K562 (cell line): ENCODE measurements around the gene DDR2. TPM values are rescaled to one million over a fixed set of nuclear protein-coding genes. Genes with fewer than 3 reads are reported as not detected.

Source experiments
- ATAC-seq: fragments of 200-7000 bp; cut with Tn5 transposase; 3 replicates; pipeline ENCODE4 v1.9.1; 2020; ENCODE audit warnings: moderate library complexity
- BruUV-seq: library from RNA; stranded (reverse); fragments of 400-500 nt; replicated peaks from 2 replicates; lab custom pipeline; 2021; lab: Mats Ljungman, UMichigan
- CTCF ChIA-PET: fragments of 300-600 bp; formaldehyde crosslinking; extraction: SDS; loops from one replicate; lab custom pipeline; 2021; ENCODE audit warnings: low intra/inter-chr PET ratio; lab: Yijun Ruan, JAX
- POLR2A ChIA-PET: fragments of 300-600, 350-650 bp; sonication (Branson Sonifier 250); formaldehyde crosslinking; extraction: SDS; loops from one replicate; lab custom pipeline; 2021; ENCODE audit warnings: antibody characterized with exemption, inconsistent platforms; lab: Yijun Ruan, JAX
- DNase-seq, 4 experiments: peaks; one replicate each; pipeline versions ENCODE4 v3.0.0 to v3.0.0-alpha.2; 2011 to 2018; ENCODE audit warnings: low spot score in 3 of 4, mixed read lengths in 3 of 4; ENCODE audit errors: extremely low read depth in 1 of 4
- FAIRE-seq: peaks from 2 replicates; lab custom pipeline; 2011; peaks lifted over from hg19 to GRCh38; lab: Jason Lieb, UNC
- H2AFZ ChIP-seq: 2 replicates; pipeline ENCODE4 v1.6.0; 2011; ENCODE audit warnings: low read depth, low read length, control low read depth, inconsistent platforms
- H3K27ac ChIP-seq: fragments of 200-600 bp; 3 replicates; pipeline ENCODE4 v1.8.0; 2011; ENCODE audit warnings: low read depth, mild to moderate bottlenecking, control low read depth, inconsistent platforms, low read length, moderate library complexity, mixed read lengths; ENCODE audit errors: extremely low read depth
- H3K27me3 ChIP-seq, 2 experiments: fragments of 300-600 bp in 1 of 2; 2 replicates in 1 of 2; 3 replicates in 1 of 2; pipeline versions ENCODE4 v1.6.0 to v1.8.0; 2011; ENCODE audit warnings: inconsistent platforms in 2 of 2, low read length in 2 of 2, mild to moderate bottlenecking in 1 of 2, mixed read lengths in 1 of 2, moderate library complexity in 1 of 2; ENCODE audit not compliant: control insufficient read depth in 2 of 2, insufficient read depth in 2 of 2
- H3K36me3 ChIP-seq: fragments of 300-600 bp; 3 replicates; pipeline ENCODE4 v1.8.0; 2011; ENCODE audit warnings: mild to moderate bottlenecking, low read length, inconsistent platforms; ENCODE audit not compliant: control insufficient read depth, insufficient read depth
- H3K4me1 ChIP-seq, 2 experiments: fragments of 200-600 bp in 1 of 2; replicated peaks in 1 of 2; 2 replicates in 1 of 2; 3 replicates in 1 of 2; pipeline versions ENCODE4 v1.5.1 to v1.8.0; 2011; ENCODE audit warnings: inconsistent platforms in 2 of 2, low read length in 2 of 2, mild to moderate bottlenecking in 1 of 2, mixed read lengths in 1 of 2, moderate library complexity in 1 of 2; ENCODE audit not compliant: control insufficient read depth in 2 of 2, insufficient read depth in 2 of 2
- H3K4me2 ChIP-seq: 2 replicates; pipeline ENCODE4 v1.6.1; 2011; ENCODE audit warnings: low read length, control low read depth, inconsistent platforms, mixed read lengths; ENCODE audit not compliant: insufficient read depth
- H3K4me3 ChIP-seq: fragments of 200-600 bp; sonication (generic), shearing (Covaris generic); 2 replicates; pipeline ENCODE4 v1.5.1; 2016; ENCODE audit warnings: control low read depth, inconsistent platforms
- H3K79me2 ChIP-seq: fragments of 200-600 bp; 3 replicates; pipeline ENCODE4 v1.8.0; 2011; ENCODE audit warnings: low read length, inconsistent platforms; ENCODE audit not compliant: control insufficient read depth, insufficient read depth
- H3K9ac ChIP-seq, 2 experiments: 2 replicates each; pipeline versions ENCODE4 v1.6.0 to v1.6.1; 2011; ENCODE audit warnings: low read depth in 2 of 2, low read length in 2 of 2, control low read depth in 1 of 2, inconsistent platforms in 1 of 2, mild to moderate bottlenecking in 1 of 2, mixed read lengths in 1 of 2; ENCODE audit not compliant: insufficient read depth in 1 of 2
- H3K9me1 ChIP-seq: one replicate; pipeline ENCODE4 v1.6.0; 2011; ENCODE audit warnings: inconsistent platforms, mild to moderate bottlenecking, low read length, moderate library complexity; ENCODE audit not compliant: control insufficient read depth, insufficient read depth
- H3K9me3 ChIP-seq: replicated peaks from 2 replicates; pipeline ENCODE4 v1.5.1; 2011; ENCODE audit warnings: low read depth, low read length, inconsistent platforms; ENCODE audit not compliant: control insufficient read depth, insufficient read depth
- H4K20me1 ChIP-seq: replicated peaks from 2 replicates; pipeline ENCODE4 v1.6.1; 2011; ENCODE audit warnings: low read length, inconsistent platforms, mixed read lengths; ENCODE audit not compliant: control insufficient read depth, insufficient read depth
- BCOR ChIP-seq: fragments of 450-650 bp; IDR thresholded peaks from 2 replicates; pipeline ENCODE4 v1.6.1; 2016
- FIP1L1 ChIP-seq: fragments of 200-400 bp; formaldehyde crosslinking; IDR thresholded peaks from 2 replicates; pipeline ENCODE4 v1.6.1; 2018; ENCODE audit warnings: mild to moderate bottlenecking, low read depth, low read length; ENCODE audit not compliant: poor library complexity, severe bottlenecking
- FOS ChIP-seq: IDR thresholded peaks from 3 replicates; pipeline ENCODE4 v1.6.1; 2011; ENCODE audit not compliant: insufficient read length; ENCODE audit errors: extremely low read depth
- KAT8 ChIP-seq: fragments of 450-650 bp; IDR thresholded peaks from 2 replicates; pipeline ENCODE4 v1.6.1; 2016; ENCODE audit warnings: low read depth, mild to moderate bottlenecking
- KLF10 ChIP-seq: fragments of 250-450 bp; sonication (Bioruptor Pico); IDR thresholded peaks from 2 replicates; pipeline ENCODE4 v1.6.1; 2021; ENCODE audit warnings: matching md5 sums
- NONO ChIP-seq, 2 experiments: fragments of 200-400 bp in 1 of 2; fragments of 450-650 bp in 1 of 2; formaldehyde crosslinking in 1 of 2; IDR thresholded peaks; 2 replicates each; pipeline ENCODE4 v1.6.1; 2017; ENCODE audit warnings: low read depth in 2 of 2, mild to moderate bottlenecking in 2 of 2, moderate library complexity in 2 of 2, low read length in 1 of 2
- PURB ChIP-seq: sonication (generic); formaldehyde crosslinking; IDR thresholded peaks from 2 replicates; pipeline ENCODE4 v1.9.0; 2021; ENCODE audit warnings: low read depth, mild to moderate bottlenecking, missing genetic modification reagents
- SAFB2 ChIP-seq: fragments of 200-400 bp; formaldehyde crosslinking; IDR thresholded peaks from 2 replicates; pipeline ENCODE4 v1.6.1; 2018; ENCODE audit warnings: borderline replicate concordance, low read length, low read depth, moderate library complexity; ENCODE audit not compliant: severe bottlenecking
- SETDB1 ChIP-seq: IDR thresholded peaks from one replicate; pipeline ENCODE4 v1.6.1; 2012; ENCODE audit warnings: low read length, control low read depth, inconsistent platforms
- SMARCE1 ChIP-seq: fragments of 450-650 bp; IDR thresholded peaks from 2 replicates; pipeline ENCODE4 v1.7.1; 2016; ENCODE audit warnings: mild to moderate bottlenecking
- VEZF1 ChIP-seq: fragments of 200-800 bp; sonication (Bioruptor generic); IDR thresholded peaks from 2 replicates; pipeline ENCODE4 v1.6.1; 2017; ENCODE audit warnings: missing genetic modification characterization, missing compliant biosample characterization
- YBX1 ChIP-seq: fragments of 450-650 bp; IDR thresholded peaks from 2 replicates; pipeline ENCODE4 v1.7.1; 2016; ENCODE audit warnings: mild to moderate bottlenecking
- ZNF12 ChIP-seq: sonication (generic); formaldehyde crosslinking; IDR thresholded peaks from 2 replicates; pipeline ENCODE4 v1.4.0; 2020; ENCODE audit warnings: mild to moderate bottlenecking, missing genetic modification reagents
- ZNF133 ChIP-seq: fragments of 250-450 bp; sonication (Bioruptor Pico); IDR thresholded peaks from 2 replicates; pipeline ENCODE4 v1.4.0; 2020; ENCODE audit warnings: mild to moderate bottlenecking
- ZNF212 ChIP-seq: fragments of 450-650 bp; formaldehyde crosslinking; IDR thresholded peaks from 2 replicates; pipeline ENCODE4 v1.4.0; 2020; ENCODE audit warnings: mild to moderate bottlenecking
- ZNF740 ChIP-seq, 3 experiments: fragments of 200-800 bp in 1 of 3; sonication (Bioruptor generic) in 1 of 3; sonication (generic) in 1 of 3; formaldehyde crosslinking in 1 of 3; IDR thresholded peaks; 2 replicates each; pipeline versions ENCODE4 v1.6.1 to v1.8.0; 2016 to 2022; ENCODE audit warnings: mild to moderate bottlenecking in 2 of 3, missing compliant biosample characterization in 2 of 3, missing genetic modification characterization in 2 of 3, missing genetic modification reagents in 1 of 3
- WGBS: fragments of 100-300 bp; shearing (Covaris generic); methylation state at CpG from one replicate; pipeline ENCODE4 v1.1.6; 2016; ENCODE audit warnings: low coverage, mixed read lengths; ENCODE audit not compliant: insufficient coverage; ENCODE audit errors: missing lambda C conversion rate; 5-methylcytosine and 5-hydroxymethylcytosine counted together
- in situ Hi-C: fragments of 300-500 bp; cut with MboI; formaldehyde crosslinking; loops from 4 replicates; pipeline ENCODE4 v1.15.0; 2018; ENCODE audit warnings: inconsistent platforms, mixed read lengths
- intact Hi-C: fragments of 100-400 bp; cut with micrococcal nuclease; formaldehyde crosslinking; loops from 2 replicates; pipeline ENCODE4 v1.14.2; 2022
- polyA plus RNA-seq, 8 experiments: library from polyadenylated mRNA; depleted of rRNA in 4 of 8; stranded (reverse) in 5 of 8; unstranded in 3 of 8; fragments of >200 nt; fragmentation: Nextera tagmentation in 2 of 8; fragmentation: Illumina TruSeq in 1 of 8; extraction: Ambion mirVana in 2 of 8; extraction: Trizol in 1 of 8; gene quantifications; 2 replicates each; pipeline versions ENCODE4 v1.2.1 to v1.2.3, GENCODE V29; 2011 to 2014; ENCODE audit warnings: inconsistent platforms in 1 of 8, missing spikeins in 1 of 8
- total RNA-seq, 7 experiments: library from RNA; depleted of rRNA in 6 of 7; stranded (reverse); fragments of >200 nt in 6 of 7; fragmentation: Illumina TruSeq in 2 of 7; extraction: Trizol in 2 of 7; gene quantifications; 2 replicates each; pipeline versions ENCODE4 v1.2.1 to v1.2.3, GENCODE V29; 2011 to 2021; ENCODE audit warnings: low replicate concordance in 1 of 7

Gene DDR2
- total and polyA plus RNA-seq, 9 of the 15 experiments (the other 6 are each of a cell fraction or from before 2014, with no cell fraction given): 0.36 to 2.0 (median 1.1) TPM

GRCh38 chr1:162757476-162757875, 125.2 kb downstream of the DDR2 start:
- H3K4me2 ChIP-seq: no peak overlapping the region
- ChIA-PET POLR2A (interaction anchor here (1.5 kb wide), 1 partner anchor 45 kb away, joined by 3 read pairs; no protein-coding TSS in a partner anchor), CTCF (no interaction called here)
- no peak for DNase-seq
- H3K36me3 ChIP-seq: no peaks in the 10 kb centered on the region
- no peak overlapping the region for H2AFZ ChIP-seq
- no peak overlapping the region for H3K4me3 ChIP-seq
- no peak overlapping the region for H3K27ac ChIP-seq
- WGBS: 11% methylated on average over 1 of the region's 1 CpG
- no peak for FAIRE-seq
- no peak for TF ChIP-seq PURB (CRISPR knock-in tag)
- no peak for TF ChIP-seq SAFB2
- TF ChIP-seq NONO (IDR thresholded peaks at IDR 0.05; ENCODE audit: low read depth in 2 of 2, low read length in 1 of 2): no peak
- TF ChIP-seq ZNF212 (CRISPR knock-in tag): no peak
- TF ChIP-seq ZNF133: no peak
- no peaks in the 10 kb centered on the region for H3K4me1 ChIP-seq
- H4K20me1 ChIP-seq: no peaks in the 10 kb centered on the region
- H3K9ac ChIP-seq: no peak overlapping the region
- no peaks in the 10 kb centered on the region for H3K9me3 ChIP-seq
- in situ Hi-C loops (no loop called here), intact Hi-C loops (no loop called here)
- BruUV-seq: no TSS peak
- no peak for ATAC-seq
- no peaks in the 10 kb centered on the region for H3K9me1 ChIP-seq
- H3K79me2 ChIP-seq: no peaks in the 10 kb centered on the region
- H3K27me3 ChIP-seq: 0 out of 5 replicates have a peak, but pooled peaks cover 0 to 5% of the 10 kb centered on the region in 2 experiments

GRCh38 chr1:162765788-162766187, 133.5 kb downstream of the DDR2 start:
- Histone ChIP-seq H3K4me2 (no peak overlapping the region), H3K9ac (no peak overlapping the region), H3K4me1 (no peaks in the 10 kb centered on the region), H3K4me3 (no peak overlapping the region), H3K27ac (no peak overlapping the region), H3K79me2 (no peaks in the 10 kb centered on the region), H3K9me3 (no peaks in the 10 kb centered on the region), H3K9me1 (no peaks in the 10 kb centered on the region), H3K36me3 (no peaks in the 10 kb centered on the region), H2AFZ (no peak overlapping the region), H4K20me1 (no peaks in the 10 kb centered on the region), H3K27me3 (no peaks in the 10 kb centered on the region)
- 0% methylated on average over 1 of the region's 1 CpG for WGBS
- intact Hi-C loops (loop anchor here (1.0 kb wide), 1 partner anchor 68 kb away; no protein-coding TSS in a partner anchor), in situ Hi-C loops (no loop called here)
- DNase-seq (no peak), ATAC-seq (no peak; the same call in 2 of the 3 replicates), FAIRE-seq (no peak)
- ChIA-PET POLR2A (no interaction called here), CTCF (no interaction called here)
- no TSS peak for BruUV-seq
- TF ChIP-seq FIP1L1 (no peak), YBX1 (no peak), SMARCE1 (no peak), BCOR (no peak), VEZF1 (CRISPR knock-in tag) (no peak), ZNF740 (CRISPR knock-in tag; IDR thresholded peaks at IDR 0.05) (no peak), ZNF740 (tag; IDR thresholded peaks at IDR 0.05) (no peak), SETDB1 (no peak), KAT8 (no peak), ZNF12 (CRISPR knock-in tag) (no peak), KLF10 (CRISPR knock-in tag) (no peak), FOS (no peak)
